Thyroid gland (tissue), 4 donors: Measurements from ENCODE around the gene S100A9.

ENCODE experiments used
- CTCF ChIP-seq, 6 experiments: fragments of 200-600 bp in 3 of 6; fragments of 450-650 bp in 3 of 6; sonication (generic) in 3 of 6; IDR thresholded peaks; one replicate each; pipeline ENCODE4 v1.5.1; 2016 to 2019; ENCODE audit warnings: antibody characterized with exemption in 6 of 6, mild to moderate bottlenecking in 2 of 6, inconsistent platforms in 1 of 6, moderate library complexity in 1 of 6
- POLR2A ChIP-seq, 2 donors: fragments of 450-650 bp; IDR thresholded peaks; one replicate each; pipeline ENCODE4 v1.6.1; 2017; ENCODE audit warnings: antibody characterized with exemption in 2 of 2, mild to moderate bottlenecking in 2 of 2, moderate library complexity in 1 of 2

GRCh38 chr1:153364156-153364555 is 6.5 kb downstream of the S100A9 start:
- TF ChIP-seq CTCF (IDR thresholded peaks at IDR 0.05), result no peak
- no peak for TF ChIP-seq POLR2A (IDR thresholded peaks at IDR 0.05)
